Measurements from ENCODE around the gene RAD54L.

DNA sequence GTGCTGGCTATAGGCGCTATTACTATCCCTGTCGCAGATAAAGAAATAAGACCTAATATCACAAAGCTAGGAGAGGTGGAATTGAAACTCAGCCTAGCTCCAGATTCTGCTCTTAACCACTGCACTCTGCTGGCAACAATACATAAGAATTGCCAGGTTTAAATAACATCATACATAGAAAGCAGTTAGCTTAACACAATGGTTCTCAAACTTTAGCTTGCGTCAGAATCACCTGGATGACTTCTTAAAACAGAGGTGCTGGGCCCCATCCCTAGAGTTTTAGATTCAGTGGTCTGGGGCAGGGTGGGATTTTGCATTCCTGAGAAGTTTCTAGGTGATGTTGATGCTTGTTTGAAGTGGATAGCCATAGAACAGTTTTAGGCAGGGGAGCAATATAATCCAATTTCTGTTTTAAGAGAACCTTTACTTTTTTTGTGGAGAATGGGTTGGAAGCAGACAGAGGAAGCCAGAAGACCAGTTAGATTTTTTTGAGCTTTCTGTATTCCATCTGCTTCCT is 48.3 kb upstream of the RAD54L start:
- TF ChIP-seq, protein P1, sequence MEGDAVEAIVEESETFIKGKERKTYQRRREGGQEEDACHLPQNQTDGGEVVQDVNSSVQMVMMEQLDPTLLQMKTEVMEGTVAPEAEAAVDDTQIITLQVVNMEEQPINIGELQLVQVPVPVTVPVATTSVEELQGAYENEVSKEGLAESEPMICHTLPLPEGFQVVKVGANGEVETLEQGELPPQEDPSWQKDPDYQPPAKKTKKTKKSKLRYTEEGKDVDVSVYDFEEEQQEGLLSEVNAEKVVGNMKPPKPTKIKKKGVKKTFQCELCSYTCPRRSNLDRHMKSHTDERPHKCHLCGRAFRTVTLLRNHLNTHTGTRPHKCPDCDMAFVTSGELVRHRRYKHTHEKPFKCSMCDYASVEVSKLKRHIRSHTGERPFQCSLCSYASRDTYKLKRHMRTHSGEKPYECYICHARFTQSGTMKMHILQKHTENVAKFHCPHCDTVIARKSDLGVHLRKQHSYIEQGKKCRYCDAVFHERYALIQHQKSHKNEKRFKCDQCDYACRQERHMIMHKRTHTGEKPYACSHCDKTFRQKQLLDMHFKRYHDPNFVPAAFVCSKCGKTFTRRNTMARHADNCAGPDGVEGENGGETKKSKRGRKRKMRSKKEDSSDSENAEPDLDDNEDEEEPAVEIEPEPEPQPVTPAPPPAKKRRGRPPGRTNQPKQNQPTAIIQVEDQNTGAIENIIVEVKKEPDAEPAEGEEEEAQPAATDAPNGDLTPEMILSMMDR (conservative IDR thresholded peaks at IDR 0.05; ENCODE audit: low read depth, low read length), result no peak
- TF ChIP-seq EZH2phosphoT487 (IDR thresholded peaks at IDR 0.05; ENCODE audit: borderline replicate concordance, low read length), result no peak

Data from PC-3 (cell line).